GM18858 (cell line): ENCODE results near the gene INF2.

Experiments
- ATAC-seq: cut with Tn5 transposase; IDR thresholded peaks from one replicate; pipeline ENCODE4 v1.9.1; 2021; ENCODE audit not compliant: unreplicated experiment

Gene INF2

GRCh38 chr14:104701383-104702076 is 12.1 kb downstream of the INF2 start:
- no peak for ATAC-seq

GRCh38 chr14:104702106-104702505 is 12.7 kb downstream of the INF2 start:
- no peak for ATAC-seq

GRCh38 chr14:104702673-104703072 is 13.3 kb downstream of the INF2 start:
- no peak for ATAC-seq

- no peak for ATAC-seq
Measured at GRCh38 chr14:104703269-104703668, 13.9 kb downstream of the INF2 start.

GRCh38 chr14:104704252-104704651 is 14.8 kb downstream of the INF2 start:
- ATAC-seq, result no peak

GRCh38 chr14:104705340-104706047 is 16.1 kb downstream of the INF2 start:
- no peak for ATAC-seq

- no peak for ATAC-seq
Measured at GRCh38 chr14:104706733-104707607, 17.6 kb downstream of the INF2 start.

- ATAC-seq, result no peak
Measured at GRCh38 chr14:104707608-104708595, 18.5 kb downstream of the INF2 start.

- ATAC-seq, result no peak
Measured at GRCh38 chr14:104708606-104709268, 19.3 kb downstream of the INF2 start.

- ATAC-seq, result no peak
Measured at GRCh38 chr14:104709387-104710039, 20.1 kb downstream of the INF2 start.

- ATAC-seq, result no peak
Measured at GRCh38 chr14:104710071-104710735, 20.8 kb downstream of the INF2 start.

- ATAC-seq, result no peak
Measured at GRCh38 chr14:104712881-104713734, 23.7 kb downstream of the INF2 start.

GRCh38 chr14:104714066-104714465 is 24.6 kb downstream of the INF2 start:
- no peak for ATAC-seq

GRCh38 chr14:104714681-104715080 is 25.3 kb downstream of the INF2 start:
- no peak for ATAC-seq

GRCh38 chr14:104715416-104715815 is 26.0 kb downstream of the INF2 start:
- no peak for ATAC-seq

GRCh38 chr14:104715871-104716270 is 26.5 kb downstream of the INF2 start:
- ATAC-seq, result no peak

- ATAC-seq, result no peak
Measured at GRCh38 chr14:104717137-104717536, 27.7 kb downstream of the INF2 start.

GRCh38 chr14:104717646-104718045 is 28.2 kb downstream of the INF2 start:
- ATAC-seq, result no peak
